Trophoblast cell (in vitro differentiated cells and primary cell): Measurements from ENCODE around the gene ZNF107.

ENCODE experiments used
- DNase-seq, 2 donors: peaks; one replicate each; pipeline ENCODE4 v3.0.0-alpha.2; 2016
- H2AFZ ChIP-seq: 2 replicates; pipeline ENCODE4 v1.6.1; 2013; ENCODE audit warnings: low read length, moderate library complexity, mild to moderate bottlenecking; ENCODE audit not compliant: insufficient read depth, poor library complexity
- H2AK5ac ChIP-seq: 2 replicates; pipeline ENCODE4 v1.6.1; 2013; ENCODE audit warnings: mild to moderate bottlenecking, low read length
- H2BK120ac ChIP-seq: 2 replicates; pipeline ENCODE4 v1.6.1; 2013; ENCODE audit warnings: low read length, mild to moderate bottlenecking, moderate library complexity; ENCODE audit not compliant: insufficient read depth, poor library complexity
- H2BK12ac ChIP-seq: 2 replicates; pipeline ENCODE4 v1.6.1; 2013; ENCODE audit warnings: mild to moderate bottlenecking, low read length, moderate library complexity
- H2BK5ac ChIP-seq: 2 replicates; pipeline ENCODE4 v1.6.1; 2013; ENCODE audit warnings: low read length, low read depth, moderate library complexity, mild to moderate bottlenecking; ENCODE audit not compliant: poor library complexity
- H3K14ac ChIP-seq: 2 replicates; pipeline ENCODE4 v1.6.1; 2013; ENCODE audit warnings: mild to moderate bottlenecking, low read length
- H3K18ac ChIP-seq: 2 replicates; pipeline ENCODE4 v1.6.1; 2013; ENCODE audit warnings: mild to moderate bottlenecking, low read length
- H3K23ac ChIP-seq: 2 replicates; pipeline ENCODE4 v1.6.1; 2013; ENCODE audit warnings: low read length
- H3K27ac ChIP-seq: 2 replicates; pipeline ENCODE4 v1.5.1; 2013; ENCODE audit warnings: low read depth, mild to moderate bottlenecking, inconsistent platforms, low read length, moderate library complexity
- H3K27me3 ChIP-seq: 2 replicates; pipeline ENCODE4 v1.6.1; 2013; ENCODE audit warnings: inconsistent platforms, mild to moderate bottlenecking, low read length, moderate library complexity; ENCODE audit not compliant: insufficient read depth
- H3K36me3 ChIP-seq, 2 experiments: 1 replicate in 1 of 2; 2 replicates in 1 of 2; pipeline ENCODE4 v1.6.1; 2013; ENCODE audit warnings: low read length in 2 of 2, mild to moderate bottlenecking in 2 of 2, moderate library complexity in 1 of 2; ENCODE audit not compliant: insufficient read depth in 2 of 2, control insufficient read depth in 1 of 2
- H3K4ac ChIP-seq: 2 replicates; pipeline ENCODE4 v1.6.1; 2013; ENCODE audit warnings: low read depth, mild to moderate bottlenecking, low read length, moderate library complexity
- H3K4me1 ChIP-seq, 2 experiments: 1 replicate in 1 of 2; 2 replicates in 1 of 2; pipeline ENCODE4 v1.6.1; 2013; ENCODE audit warnings: low read length in 2 of 2, mild to moderate bottlenecking in 2 of 2, moderate library complexity in 1 of 2; ENCODE audit not compliant: insufficient read depth in 2 of 2, control insufficient read depth in 1 of 2
- H3K4me2 ChIP-seq: 2 replicates; pipeline ENCODE4 v1.6.1; 2013; ENCODE audit warnings: inconsistent platforms, mild to moderate bottlenecking, low read length, moderate library complexity
- H3K4me3 ChIP-seq: 2 replicates; pipeline ENCODE4 v1.5.1; 2013; ENCODE audit warnings: mild to moderate bottlenecking, low read depth, low read length, inconsistent platforms
- H3K79me1 ChIP-seq: one replicate; pipeline ENCODE4 v1.6.1; 2013; ENCODE audit warnings: low read length
- H3K79me2 ChIP-seq: 2 replicates; pipeline ENCODE4 v1.6.1; 2013; ENCODE audit warnings: low read length, mild to moderate bottlenecking; ENCODE audit not compliant: control insufficient read depth, insufficient read depth, poor library complexity
- H3K9ac ChIP-seq: 2 replicates; pipeline ENCODE4 v1.6.1; 2013; ENCODE audit warnings: mild to moderate bottlenecking, low read length
- H3K9me3 ChIP-seq: 2 replicates; pipeline ENCODE4 v1.6.1; 2013; ENCODE audit warnings: low read depth, mild to moderate bottlenecking, control low read depth, inconsistent platforms, low read length; ENCODE audit not compliant: insufficient read depth
- H4K12ac ChIP-seq: 2 replicates; pipeline ENCODE4 v1.6.1; 2013; ENCODE audit warnings: low read depth, mild to moderate bottlenecking, low read length, moderate library complexity
- H4K8ac ChIP-seq: 2 replicates; pipeline ENCODE4 v1.6.1; 2013; ENCODE audit warnings: low read depth, mild to moderate bottlenecking, low read length, moderate library complexity
- H4K91ac ChIP-seq: one replicate; pipeline ENCODE4 v1.6.1; 2013; ENCODE audit warnings: low read depth, mild to moderate bottlenecking, low read length, moderate library complexity
- WGBS: extraction: QIAGEN DNeasy Blood & Tissue Kit; methylation state at CpG from one replicate; pipeline ENCODE4 v1.1.7; 2013; ENCODE audit warnings: missing lambda C conversion rate; ENCODE audit not compliant: insufficient read length, insufficient coverage; ENCODE audit errors: extremely low coverage; 5-methylcytosine and 5-hydroxymethylcytosine counted together

The ZNF107 gene

DNA sequence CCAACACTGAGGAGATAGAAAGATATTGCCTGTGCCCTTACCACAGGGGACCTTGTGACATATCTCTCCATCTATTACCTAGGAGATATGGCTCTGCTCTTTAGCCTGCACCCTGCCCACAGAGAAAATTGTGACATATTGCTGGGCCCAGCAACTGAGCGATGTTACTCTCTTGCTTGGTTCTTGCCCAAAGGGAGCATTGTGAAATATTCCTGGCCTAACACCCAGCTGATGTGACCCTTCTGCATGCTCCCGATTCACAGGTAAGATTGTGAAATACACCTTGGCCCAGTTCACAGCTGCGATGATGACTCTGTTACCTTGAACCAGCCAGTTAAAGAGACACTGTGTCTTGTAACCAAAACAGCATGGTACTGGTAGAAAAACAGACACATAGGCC, 37.2 kb upstream of the ZNF107 start:
- Histone ChIP-seq H3K36me3 (no peaks in the 10 kb centered on the region), H3K79me1 (no peaks in the 10 kb centered on the region), H2AFZ (no peak overlapping the region), H2AK5ac (no peak overlapping the region), H3K79me2 (no peaks in the 10 kb centered on the region), H4K8ac (no peak overlapping the region), H3K4me1 (no peaks in the 10 kb centered on the region), H3K23ac (no peak overlapping the region), H3K4me2 (no peak overlapping the region), H2BK120ac (no peak overlapping the region), H2BK5ac (no peak overlapping the region), H4K91ac (no peak overlapping the region), H3K4ac (no peak overlapping the region), H3K4me3 (no peak overlapping the region), H3K9ac (no peak overlapping the region), H3K9me3 (peaks cover 20% of the 10 kb centered on the region), H4K12ac (no peak overlapping the region), H3K18ac (no peak overlapping the region), H3K27me3 (no peaks in the 10 kb centered on the region), H2BK12ac (no peak overlapping the region), H3K27ac (no peak overlapping the region), H3K14ac (no peak overlapping the region)
- peak; percentile 69 to 82 for DNase-seq
- WGBS, result no CpG with 5 or more reads among the region's 3 CpGs

GRCh38 chr7:64630496-64630895, 35.4 kb upstream of the ZNF107 start:
- Histone ChIP-seq H3K23ac (no peak overlapping the region), H4K91ac (no peak overlapping the region), H2BK12ac (no peak overlapping the region), H3K14ac (no peak overlapping the region), H3K27me3 (no peaks in the 10 kb centered on the region), H3K4me2 (no peak overlapping the region), H3K79me2 (no peaks in the 10 kb centered on the region), H3K36me3 (no peaks in the 10 kb centered on the region), H3K9ac (no peak overlapping the region), H2BK120ac (no peak overlapping the region), H3K4me1 (no peaks in the 10 kb centered on the region), H3K79me1 (no peaks in the 10 kb centered on the region), H2BK5ac (no peak overlapping the region), H4K12ac (no peak overlapping the region), H2AK5ac (no peak overlapping the region), H4K8ac (no peak overlapping the region), H3K18ac (no peak overlapping the region), H2AFZ (no peak overlapping the region), H3K4me3 (no peak overlapping the region), H3K9me3 (peaks cover 30% of the 10 kb centered on the region), H3K4ac (no peak overlapping the region), H3K27ac (no peak overlapping the region)
- peak; percentile 23 to 60 for DNase-seq
- WGBS, result no CpG with 5 or more reads among the region's 2 CpGs

GRCh38 chr7:64632029-64632428, 33.9 kb upstream of the ZNF107 start:
- Histone ChIP-seq H3K4ac (no peak overlapping the region), H3K23ac (no peak overlapping the region), H2AFZ (no peak overlapping the region), H3K9me3 (peaks cover 35% of the 10 kb centered on the region), H3K79me2 (no peaks in the 10 kb centered on the region), H3K18ac (no peak overlapping the region), H2AK5ac (no peak overlapping the region), H2BK12ac (no peak overlapping the region), H3K14ac (no peak overlapping the region), H3K4me3 (no peak overlapping the region), H3K9ac (no peak overlapping the region), H3K27ac (no peak overlapping the region), H4K12ac (no peak overlapping the region), H3K4me2 (no peak overlapping the region), H3K36me3 (no peaks in the 10 kb centered on the region), H3K79me1 (no peaks in the 10 kb centered on the region), H3K4me1 (no peaks in the 10 kb centered on the region), H4K8ac (no peak overlapping the region), H4K91ac (no peak overlapping the region), H2BK5ac (no peak overlapping the region), H3K27me3 (no peaks in the 10 kb centered on the region), H2BK120ac (no peak overlapping the region)
- no CpG with 5 or more reads among the region's 1 CpG for WGBS
- DNase-seq, result no peak

DNA sequence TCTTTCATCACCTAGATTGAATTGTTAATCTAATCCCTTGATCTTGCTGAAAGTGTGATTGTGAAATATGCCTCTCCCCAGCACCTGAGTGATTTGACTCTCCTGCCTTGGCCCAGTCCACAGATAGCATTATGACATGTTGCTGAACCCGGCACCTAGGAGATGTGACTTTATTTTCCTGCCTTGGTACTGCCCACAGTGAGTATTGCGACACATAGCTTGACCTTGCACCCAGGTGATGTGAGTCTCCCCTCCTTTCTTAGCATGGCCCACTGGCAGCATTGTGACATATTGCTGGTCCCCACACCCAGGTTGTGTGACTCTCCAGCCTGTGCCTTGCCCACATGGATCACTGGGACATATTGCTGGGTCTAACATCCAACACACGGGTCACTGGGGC, 32.5 kb upstream of the ZNF107 start:
- no peak overlapping the region for H4K8ac ChIP-seq
- no peaks in the 10 kb centered on the region for H3K79me2 ChIP-seq
- no CpG with 5 or more reads among the region's 3 CpGs for WGBS
- no peak overlapping the region for H4K91ac ChIP-seq
- no peaks in the 10 kb centered on the region for H3K4me1 ChIP-seq
- H2AFZ ChIP-seq, result no peak overlapping the region
- no peak overlapping the region for H3K4ac ChIP-seq
- H3K27me3 ChIP-seq, result no peaks in the 10 kb centered on the region
- no peak overlapping the region for H3K4me2 ChIP-seq
- no peak overlapping the region for H3K18ac ChIP-seq
- H3K23ac ChIP-seq, result no peak overlapping the region
- no peak for DNase-seq
- no peak overlapping the region for H4K12ac ChIP-seq
- H2BK5ac ChIP-seq, result no peak overlapping the region
- no peaks in the 10 kb centered on the region for H3K36me3 ChIP-seq
- no peak overlapping the region for H3K27ac ChIP-seq
- H2BK12ac ChIP-seq, result no peak overlapping the region
- H2BK120ac ChIP-seq, result no peak overlapping the region
- no peak overlapping the region for H3K9ac ChIP-seq
- no peaks in the 10 kb centered on the region for H3K79me1 ChIP-seq
- no peak overlapping the region for H2AK5ac ChIP-seq
- H3K4me3 ChIP-seq, result no peak overlapping the region
- H3K14ac ChIP-seq, result no peak overlapping the region
- H3K9me3 ChIP-seq, result peaks cover 29% of the 10 kb centered on the region
